HG03469 (cell line): Measurements from ENCODE around the gene TMEM217.
"Not testable (repeated sequence)": the region's sequence is repeated elsewhere in the genome, so short reads cannot be mapped to it uniquely, and the experiment has no call there.

Experiments
- ATAC-seq: cut with Tn5 transposase; IDR thresholded peaks from one replicate; pipeline ENCODE4 v1.9.1; 2021; ENCODE audit warnings: mild to moderate bottlenecking, moderate library complexity, moderate number of reproducible peaks; ENCODE audit not compliant: unreplicated experiment

Gene TMEM217

DNA sequence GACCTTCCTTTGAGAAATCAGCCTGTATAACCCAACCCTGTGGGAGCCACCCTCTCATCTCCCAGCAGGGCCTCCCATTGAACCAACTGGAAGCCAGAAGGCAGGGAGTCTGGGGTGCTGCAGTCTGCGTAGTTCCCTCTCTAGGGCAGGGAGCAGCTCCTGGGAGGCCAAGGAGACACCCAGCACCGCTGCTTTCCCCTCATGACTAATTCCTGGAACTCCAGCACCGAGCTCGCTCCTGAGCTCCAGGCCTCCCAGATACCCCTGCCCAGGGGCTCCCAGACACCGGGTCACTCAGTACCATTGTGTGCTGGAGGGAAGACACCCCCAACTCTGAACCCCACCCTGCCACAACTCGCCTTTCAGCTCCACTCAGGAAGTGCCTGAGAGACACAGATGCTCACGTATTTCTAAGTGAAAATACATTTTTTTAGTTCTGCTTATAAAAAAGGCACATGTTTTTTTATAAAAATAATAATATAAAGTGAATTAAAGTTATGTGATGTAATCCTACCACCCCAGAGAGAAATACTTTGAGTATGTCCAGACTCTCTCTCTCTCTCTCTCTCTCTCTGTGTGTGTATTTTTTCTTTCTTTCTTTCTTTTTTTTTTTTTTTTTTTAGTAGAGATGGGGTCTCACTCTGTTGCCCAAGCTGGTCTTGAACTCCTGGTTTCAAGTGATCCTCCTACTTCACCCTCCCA lies 70.5 kb downstream of the TMEM217 start:
- no peak for ATAC-seq

DNA sequence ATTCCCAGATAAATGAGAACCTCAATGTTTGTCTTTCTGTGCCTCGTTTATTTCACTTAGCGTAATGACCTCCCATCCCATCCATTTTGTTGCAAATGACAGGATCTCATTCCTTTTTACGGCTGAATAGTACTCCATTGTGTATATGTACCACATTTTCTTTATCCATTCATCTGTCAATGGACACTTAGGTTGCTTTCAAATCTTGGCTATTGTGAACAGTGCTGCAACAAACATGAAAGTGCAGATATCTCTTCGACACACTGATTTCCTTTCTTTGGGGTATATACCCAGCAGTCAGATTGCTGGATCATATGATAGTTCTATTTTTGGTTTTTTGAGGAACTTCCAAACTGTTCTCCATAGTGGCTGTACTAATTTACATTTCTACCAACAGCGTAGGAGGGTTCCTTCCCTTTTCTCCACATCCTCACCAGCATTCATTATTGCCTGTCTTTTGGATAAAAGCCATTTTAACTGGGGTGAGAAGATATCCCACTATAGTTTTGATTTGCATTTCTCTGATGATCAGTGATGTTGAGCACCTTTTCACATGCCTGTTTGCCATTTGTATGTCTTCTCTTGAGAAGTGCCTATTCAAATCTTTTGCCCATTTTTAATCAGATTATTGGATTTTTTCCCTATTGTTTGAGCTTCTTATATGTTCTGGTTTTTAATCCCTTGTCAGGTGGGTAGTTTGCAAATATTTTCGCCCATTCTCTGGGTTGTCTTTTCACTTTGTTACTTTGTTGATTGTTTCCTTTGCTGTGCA lies 71.8 kb downstream of the TMEM217 start:
- ATAC-seq, result not testable (repeated sequence)

DNA sequence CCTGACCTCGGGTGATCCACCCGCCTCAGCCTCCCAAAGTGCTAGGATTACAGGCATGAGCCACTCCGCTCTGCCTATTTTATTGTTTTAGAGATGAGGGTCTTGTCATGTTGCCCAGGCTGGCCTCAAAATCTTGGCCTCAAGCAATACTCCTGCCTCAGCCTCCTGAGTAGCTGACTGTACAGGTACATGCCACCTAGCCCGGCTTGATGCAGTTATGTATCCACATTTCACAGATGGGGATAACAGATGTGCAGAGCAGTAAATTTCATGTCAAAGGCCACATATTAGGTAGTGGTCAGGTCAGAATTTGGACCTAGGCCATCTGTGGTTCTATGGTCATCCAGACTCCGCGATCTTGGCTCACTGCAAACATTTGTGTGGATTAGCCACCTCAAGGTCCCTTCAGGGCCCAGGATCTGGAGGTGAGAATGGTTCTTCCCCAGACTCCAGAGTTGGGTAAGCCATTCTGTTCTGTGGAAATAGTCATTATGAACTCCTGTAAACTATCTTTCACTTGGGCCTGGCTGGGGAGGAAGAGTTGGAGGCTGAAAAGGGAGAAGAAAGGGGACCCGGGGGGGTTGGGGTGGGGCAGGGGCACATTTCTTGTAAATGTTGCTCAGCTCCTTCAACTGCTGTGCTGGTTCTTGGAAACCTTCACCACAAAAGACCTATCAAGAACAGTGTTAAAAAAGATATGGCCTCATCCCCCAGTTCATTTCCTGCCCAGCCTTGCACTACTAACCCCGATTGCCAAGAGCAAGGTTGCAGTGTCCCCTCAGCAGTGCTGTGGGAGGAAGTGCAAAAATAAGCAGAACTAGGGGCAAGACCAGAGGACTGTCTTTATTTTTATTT lies 75.0 kb downstream of the TMEM217 start:
- no peak for ATAC-seq

DNA sequence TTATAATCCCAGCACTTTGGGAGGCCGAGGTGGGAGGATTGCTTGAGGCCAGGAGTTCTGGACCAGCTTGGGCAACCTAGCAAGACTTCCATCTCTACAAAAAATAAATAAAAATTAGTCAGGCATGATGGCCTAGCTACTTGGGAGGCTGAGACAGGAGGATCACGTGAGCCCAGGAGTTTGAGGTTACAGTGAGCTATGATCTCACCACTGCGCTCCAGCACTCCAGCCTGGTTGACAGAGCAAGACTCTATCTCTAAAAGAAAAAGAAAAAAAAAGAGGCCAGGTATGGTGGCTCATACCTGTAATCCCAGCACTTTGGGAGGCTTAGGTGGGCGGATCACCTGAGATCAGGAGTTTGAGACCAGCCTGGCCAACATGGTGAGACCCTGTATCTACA lies 77.3 kb downstream of the TMEM217 start:
- ATAC-seq, result not testable (repeated sequence)

DNA sequence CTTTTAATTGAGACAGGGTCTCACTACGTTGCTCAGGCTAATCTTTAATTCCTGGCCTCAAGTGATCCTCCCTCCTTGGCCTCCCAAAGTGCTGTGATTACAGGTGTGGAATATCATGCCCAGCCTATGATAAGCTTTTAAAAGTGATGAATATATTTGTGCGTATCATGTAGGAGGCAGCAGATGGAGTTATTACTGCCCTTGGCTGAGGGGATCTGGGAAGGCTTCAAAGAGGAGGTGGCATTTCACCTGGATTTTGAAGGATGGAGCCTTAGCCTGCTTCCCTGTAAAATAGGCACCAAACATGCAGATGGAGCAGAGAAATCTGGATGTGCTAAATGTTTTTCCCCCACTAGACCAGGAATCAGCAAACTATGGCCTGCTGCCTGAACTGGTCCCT lies 77.9 kb downstream of the TMEM217 start:
- no peak for ATAC-seq

DNA sequence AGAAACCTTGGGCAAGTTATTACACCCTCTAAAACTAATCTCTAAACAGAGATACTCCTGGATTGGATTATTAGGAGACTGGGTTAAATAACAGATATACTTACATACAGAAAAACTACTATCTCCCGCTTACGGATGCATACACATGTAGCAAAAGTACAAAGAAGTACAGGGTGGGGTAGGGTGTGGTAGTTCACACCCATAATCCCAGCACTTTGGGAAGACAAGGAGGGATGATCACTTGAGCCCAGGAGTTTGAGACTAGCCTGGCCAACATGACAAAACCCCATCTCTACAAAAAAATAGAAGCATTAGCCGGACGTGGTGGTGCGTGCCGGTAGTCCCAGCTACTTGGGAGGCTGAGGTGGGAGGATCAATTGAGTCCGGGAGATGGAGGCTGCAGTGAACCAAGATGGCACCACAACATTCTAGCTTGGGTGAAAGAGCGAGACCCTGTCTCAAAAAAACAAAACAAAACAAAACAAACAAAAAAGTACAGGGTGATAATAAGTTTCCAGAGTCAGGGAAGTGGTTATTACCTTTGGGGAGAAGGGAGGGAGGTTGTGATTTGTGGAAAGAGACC lies 79.9 kb downstream of the TMEM217 start:
- no peak for ATAC-seq

DNA sequence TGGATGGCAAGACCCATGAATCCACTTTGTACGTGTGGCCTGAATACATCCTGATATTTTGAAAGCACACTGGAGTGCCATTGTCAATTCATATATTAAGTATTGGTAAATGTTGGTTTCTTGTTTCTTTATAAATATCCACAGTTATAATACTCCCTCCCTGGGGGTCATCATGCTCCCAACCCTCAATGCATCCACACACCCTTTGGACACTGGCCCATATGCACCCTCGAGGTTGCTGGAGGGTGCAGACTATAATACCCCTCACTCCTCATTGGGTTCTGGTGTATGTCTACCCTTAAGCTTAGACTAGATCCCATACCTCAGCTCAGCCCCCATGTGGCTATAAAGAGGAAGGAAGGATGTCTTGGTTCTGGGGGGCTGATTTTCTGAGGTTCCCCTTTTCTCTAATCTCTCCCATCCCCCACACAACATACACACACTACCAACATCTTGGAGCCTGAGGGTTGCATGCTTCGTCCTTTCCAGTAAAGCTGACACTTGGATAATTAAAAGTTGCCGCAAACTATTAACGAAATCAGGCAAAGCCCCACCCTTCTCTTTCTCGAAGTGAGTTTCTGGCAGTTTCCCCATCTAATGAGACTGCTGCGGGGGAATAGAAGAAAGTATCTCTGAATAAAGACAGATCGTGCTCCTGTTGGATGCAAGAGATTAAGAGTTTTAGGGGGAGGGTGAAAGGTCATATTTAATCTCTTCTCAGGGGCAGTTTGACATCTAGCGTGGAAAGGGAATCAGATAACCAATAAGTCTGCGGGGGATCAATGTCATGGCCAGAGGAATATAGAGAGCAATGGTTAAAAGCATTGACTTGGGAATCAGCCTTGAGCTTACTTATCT lies 80.6 kb downstream of the TMEM217 start:
- no peak for ATAC-seq

DNA sequence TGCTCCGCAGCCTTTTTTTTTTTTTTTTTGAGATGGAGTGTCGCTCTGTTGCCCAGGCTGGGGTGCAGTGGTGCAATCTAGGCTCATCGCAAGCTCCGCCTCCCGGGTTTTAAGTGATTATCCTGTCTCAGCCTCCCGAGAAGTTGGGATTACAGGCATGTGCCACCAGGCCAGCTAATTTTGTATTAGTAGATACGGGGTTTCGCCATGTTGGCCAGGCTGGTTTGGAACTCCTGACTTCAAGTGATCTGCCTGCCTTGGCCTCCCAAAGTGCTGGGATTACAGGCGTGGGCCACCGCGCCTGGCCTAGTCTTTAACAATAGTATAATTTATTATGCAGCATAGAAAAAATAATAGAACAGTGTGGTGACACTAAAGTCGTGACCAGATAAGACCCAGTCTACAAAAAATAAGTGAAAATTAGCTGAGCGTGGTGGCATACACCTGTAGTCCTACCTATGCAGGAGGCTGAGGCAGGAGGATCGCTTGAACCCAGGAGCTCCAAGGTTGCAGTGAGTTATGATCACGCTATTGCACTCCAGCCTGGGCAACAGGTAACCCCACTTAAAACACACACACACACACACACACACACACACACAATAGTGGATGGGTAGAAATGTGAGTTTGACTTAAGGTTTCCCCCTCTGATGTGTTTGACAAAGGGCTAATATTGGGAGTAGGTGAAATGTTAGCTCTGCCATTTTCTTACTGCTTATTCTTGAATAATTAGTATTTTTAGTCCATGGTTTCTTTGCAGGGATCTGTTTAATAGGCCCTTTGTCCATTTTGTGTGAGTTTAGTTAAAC lies 81.5 kb downstream of the TMEM217 start:
- no peak for ATAC-seq

DNA sequence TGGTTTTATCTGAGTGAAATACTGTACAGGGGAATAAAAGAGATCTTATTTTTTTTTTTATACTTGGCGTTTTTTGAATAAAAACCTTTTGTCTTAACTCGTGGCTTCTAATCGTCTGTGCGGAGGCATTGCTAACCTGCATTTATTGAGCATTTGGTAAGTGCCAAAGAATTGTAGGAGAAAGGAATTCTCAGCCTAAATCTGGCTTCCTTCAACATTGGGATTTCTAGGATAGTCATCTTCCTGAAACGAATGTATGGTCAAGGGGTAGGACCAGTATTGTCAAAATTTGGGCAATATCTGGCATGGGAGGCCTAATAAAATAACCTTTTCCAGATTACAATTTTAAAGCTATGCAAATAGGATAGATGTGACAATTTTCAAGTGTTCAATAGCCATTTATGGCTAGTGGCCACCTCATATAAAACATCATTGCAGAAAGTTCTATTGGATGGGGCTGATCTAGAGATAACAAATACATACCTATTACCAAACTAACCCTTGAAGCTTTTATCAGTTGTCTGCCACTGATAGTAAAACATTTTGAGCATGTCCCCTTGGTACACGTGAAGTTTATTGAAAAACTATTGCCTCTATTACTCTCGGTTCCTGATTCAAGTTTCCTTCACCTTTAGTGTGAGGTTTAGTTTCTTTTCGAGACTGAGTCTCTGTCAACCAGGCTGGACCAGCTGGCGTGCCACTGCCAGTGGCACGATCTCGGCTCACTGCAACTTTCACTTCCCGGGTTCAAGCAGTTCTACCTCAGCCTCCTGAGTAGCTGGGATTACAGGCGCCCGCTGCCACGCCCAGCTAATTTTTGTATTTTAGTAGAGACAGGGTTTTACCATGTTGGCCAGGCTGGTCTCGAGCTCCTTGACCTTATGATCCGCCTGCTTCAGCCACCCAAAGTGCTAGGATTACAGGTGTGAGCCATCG lies 82.3 kb downstream of the TMEM217 start:
- ATAC-seq, result no peak

DNA sequence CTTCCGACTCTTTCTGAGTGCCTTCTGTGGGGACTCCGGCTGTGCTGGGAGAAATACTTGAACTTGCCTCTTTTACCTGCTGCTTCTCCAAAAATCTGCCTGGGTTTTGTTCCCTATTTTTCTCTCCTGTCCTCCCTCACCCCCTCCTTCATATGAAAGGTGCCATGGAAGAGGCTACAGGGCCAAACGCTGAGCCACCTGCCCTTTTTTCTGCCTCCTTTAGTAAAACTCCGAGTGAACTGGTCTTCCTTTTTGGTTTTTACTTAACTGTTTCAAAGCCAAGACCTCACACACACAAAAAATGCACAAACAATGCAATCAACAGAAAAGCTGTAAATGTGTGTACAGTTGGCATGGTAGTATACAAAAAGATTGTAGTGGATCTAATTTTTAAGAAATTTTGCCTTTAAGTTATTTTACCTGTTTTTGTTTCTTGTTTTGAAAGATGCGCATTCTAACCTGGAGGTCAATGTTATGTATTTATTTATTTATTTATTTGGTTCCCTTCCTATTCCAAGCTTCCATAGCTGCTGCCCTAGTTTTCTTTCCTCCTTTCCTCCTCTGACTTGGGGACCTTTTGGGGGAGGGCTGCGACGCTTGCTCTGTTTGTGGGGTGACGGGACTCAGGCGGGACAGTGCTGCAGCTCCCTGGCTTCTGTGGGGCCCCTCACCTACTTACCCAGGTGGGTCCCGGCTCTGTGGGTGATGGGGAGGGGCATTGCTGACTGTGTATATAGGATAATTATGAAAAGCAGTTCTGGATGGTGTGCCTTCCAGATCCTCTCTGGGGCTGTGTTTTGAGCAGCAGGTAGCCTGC lies 83.2 kb downstream of the TMEM217 start:
- no peak for ATAC-seq

DNA sequence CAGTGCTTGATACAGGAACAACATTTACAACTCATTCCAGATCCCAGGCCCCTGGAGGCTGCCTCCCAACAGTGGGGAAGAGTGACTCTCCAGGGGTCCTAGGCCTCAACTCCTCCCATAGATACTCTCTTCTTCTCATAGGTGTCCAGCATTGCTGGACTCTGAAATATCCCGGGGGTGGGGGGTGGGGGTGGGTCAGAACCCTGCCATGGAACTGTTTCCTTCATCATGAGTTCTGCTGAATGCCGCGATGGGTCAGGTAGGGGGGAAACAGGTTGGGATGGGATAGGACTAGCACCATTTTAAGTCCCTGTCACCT lies 83.8 kb downstream of the TMEM217 start:
- ATAC-seq, result no peak

DNA sequence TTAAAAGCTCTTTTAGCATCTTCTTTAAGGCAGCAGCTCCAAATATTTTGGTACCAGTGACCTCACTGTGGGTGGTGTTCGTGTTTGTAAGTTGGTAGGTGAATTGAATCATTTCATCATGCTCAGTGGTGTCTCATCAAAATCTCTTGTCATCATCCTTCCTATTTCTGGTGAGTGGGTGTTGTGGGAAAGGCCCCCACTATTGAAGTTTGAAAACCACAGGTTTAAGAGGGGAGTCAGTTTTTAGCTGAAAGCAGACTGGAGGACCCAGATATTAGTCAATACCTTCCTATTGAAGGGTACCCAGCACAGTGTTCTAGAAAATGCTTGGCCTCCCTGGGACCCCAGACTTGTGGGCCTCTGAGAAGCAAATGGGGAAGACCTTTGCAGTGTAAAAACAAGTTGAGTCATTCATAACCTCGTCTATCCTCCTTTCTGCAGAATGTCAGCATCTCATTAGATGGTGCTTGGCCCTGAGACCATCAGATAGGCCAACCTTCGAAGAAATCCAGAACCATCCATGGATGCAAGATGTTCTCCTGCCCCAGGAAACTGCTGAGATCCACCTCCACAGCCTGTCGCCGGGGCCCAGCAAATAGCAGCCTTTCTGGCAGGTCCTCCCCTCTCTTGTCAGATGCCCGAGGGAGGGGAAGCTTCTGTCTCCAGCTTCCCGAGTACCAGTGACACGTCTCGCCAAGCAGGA lies 84.3 kb downstream of the TMEM217 start:
- no peak for ATAC-seq

DNA sequence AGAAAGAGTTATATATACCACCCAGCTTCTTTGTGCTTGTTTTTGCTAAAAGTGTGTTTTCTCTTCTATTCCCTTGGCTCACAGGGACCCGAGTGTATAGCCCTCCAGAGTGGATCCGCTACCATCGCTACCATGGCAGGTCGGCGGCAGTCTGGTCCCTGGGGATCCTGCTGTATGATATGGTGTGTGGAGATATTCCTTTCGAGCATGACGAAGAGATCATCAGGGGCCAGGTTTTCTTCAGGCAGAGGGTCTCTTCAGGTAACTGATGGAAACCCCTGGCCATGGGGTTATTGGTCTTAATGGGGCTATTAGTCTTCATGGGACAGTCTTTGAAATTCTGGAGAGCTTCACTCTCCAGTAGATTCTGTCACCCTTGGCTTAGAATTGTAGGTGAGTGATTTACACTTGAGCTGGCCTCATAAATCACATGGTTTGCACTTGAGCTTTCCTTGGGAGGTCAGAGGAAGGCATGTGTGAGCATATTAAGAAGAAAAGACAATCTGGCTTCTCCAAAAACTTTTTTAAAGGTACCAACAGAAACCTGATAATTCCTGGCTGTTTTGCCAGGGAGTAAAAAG lies 84.9 kb downstream of the TMEM217 start:
- no peak for ATAC-seq

DNA sequence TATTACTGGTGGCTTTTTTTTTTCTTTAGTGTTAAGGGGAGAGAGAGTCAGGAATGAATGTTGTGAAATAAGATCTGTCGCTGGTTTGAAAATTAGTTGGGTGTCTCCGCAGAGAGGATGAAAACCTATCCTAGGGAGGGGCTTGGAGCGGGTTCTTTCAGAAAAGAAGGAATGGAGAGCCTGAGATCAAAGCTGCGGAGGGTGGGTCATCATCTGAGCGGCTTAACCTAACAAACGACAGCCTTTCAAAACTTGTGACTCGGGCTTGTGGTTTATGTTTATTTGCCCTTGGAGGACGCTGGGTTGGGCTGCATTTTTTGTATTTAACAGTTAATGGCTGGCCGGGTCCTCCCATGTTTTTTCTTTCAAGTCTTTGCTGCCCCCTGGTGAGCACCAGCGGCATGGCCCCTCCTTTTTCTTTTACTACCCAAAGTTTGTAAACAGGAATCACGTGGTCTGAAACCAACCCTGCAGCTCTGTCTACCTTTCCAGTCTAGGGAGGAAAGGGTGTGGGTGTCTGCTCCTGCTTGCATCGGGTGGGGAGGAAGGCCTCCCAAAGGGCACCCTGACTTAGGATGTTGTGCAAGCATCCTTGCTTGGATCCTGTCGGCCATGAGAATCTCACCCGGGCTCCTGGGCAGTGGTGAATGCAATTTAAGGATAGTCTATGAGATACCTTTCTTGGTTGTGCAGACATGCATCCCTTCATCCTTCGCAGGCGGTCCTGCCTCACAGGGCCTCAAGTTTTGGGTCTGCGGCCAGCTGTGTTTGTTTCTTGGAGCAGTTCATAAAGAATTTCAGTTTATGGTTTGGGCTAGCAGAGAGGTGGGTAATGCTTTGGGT lies 85.8 kb downstream of the TMEM217 start:
- no peak for ATAC-seq

DNA sequence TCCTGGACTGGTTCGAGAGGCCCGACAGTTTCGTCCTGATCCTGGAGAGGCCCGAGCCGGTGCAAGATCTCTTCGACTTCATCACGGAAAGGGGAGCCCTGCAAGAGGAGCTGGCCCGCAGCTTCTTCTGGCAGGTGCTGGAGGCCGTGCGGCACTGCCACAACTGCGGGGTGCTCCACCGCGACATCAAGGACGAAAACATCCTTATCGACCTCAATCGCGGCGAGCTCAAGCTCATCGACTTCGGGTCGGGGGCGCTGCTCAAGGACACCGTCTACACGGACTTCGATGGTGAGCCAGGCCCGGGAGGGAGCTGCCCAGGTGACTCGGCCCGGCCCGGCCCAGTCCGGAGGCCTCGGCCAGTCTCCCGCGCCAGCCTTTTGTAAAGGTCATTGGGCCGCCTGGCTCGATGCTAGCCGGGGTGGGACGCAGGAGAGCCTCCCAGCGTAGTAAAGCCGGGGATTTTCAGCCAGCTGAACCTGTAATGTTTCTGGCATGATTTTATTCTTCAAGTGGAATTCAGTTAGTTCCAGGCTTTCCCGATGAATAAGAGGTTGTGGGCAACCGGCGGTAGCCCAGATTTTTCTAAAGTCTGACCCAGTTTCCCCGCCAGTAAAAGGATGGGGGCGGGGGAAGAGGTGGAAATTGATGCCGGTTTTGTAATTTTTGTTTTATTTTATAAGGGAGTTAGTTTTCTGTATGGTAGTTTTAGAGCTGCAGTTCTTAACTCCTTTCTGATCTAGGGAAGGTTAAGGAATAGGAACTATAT lies 86.6 kb downstream of the TMEM217 start:
- no peak for ATAC-seq
